Thyroid gland (tissue), 4 donors: ENCODE measurements around the gene GTF2F2.

ENCODE experiments used
- CTCF ChIP-seq, 6 experiments: fragments of 200-600 bp in 3 of 6; fragments of 450-650 bp in 3 of 6; sonication (generic) in 3 of 6; IDR thresholded peaks; one replicate each; pipeline ENCODE4 v1.5.1; 2016 to 2019; ENCODE audit warnings: antibody characterized with exemption in 6 of 6, mild to moderate bottlenecking in 2 of 6, inconsistent platforms in 1 of 6, moderate library complexity in 1 of 6
- POLR2A ChIP-seq, 2 donors: fragments of 450-650 bp; IDR thresholded peaks; one replicate each; pipeline ENCODE4 v1.6.1; 2017; ENCODE audit warnings: antibody characterized with exemption in 2 of 2, mild to moderate bottlenecking in 2 of 2, moderate library complexity in 1 of 2

- TF ChIP-seq CTCF (IDR thresholded peaks at IDR 0.05) (no peak), POLR2A (IDR thresholded peaks at IDR 0.05) (no peak)
Measured at GRCh38 chr13:45101327-45102018, 18.8 kb upstream of the GTF2F2 start.
